ENCODE measurements around the gene TUBGCP2. TPM values are rescaled to one million over a fixed set of nuclear protein-coding genes. Genes with fewer than 3 reads are reported as not detected.

Gene TUBGCP2
- total RNA-seq, 1 experiment from 2014 or later = 93.7 TPM

DNA sequence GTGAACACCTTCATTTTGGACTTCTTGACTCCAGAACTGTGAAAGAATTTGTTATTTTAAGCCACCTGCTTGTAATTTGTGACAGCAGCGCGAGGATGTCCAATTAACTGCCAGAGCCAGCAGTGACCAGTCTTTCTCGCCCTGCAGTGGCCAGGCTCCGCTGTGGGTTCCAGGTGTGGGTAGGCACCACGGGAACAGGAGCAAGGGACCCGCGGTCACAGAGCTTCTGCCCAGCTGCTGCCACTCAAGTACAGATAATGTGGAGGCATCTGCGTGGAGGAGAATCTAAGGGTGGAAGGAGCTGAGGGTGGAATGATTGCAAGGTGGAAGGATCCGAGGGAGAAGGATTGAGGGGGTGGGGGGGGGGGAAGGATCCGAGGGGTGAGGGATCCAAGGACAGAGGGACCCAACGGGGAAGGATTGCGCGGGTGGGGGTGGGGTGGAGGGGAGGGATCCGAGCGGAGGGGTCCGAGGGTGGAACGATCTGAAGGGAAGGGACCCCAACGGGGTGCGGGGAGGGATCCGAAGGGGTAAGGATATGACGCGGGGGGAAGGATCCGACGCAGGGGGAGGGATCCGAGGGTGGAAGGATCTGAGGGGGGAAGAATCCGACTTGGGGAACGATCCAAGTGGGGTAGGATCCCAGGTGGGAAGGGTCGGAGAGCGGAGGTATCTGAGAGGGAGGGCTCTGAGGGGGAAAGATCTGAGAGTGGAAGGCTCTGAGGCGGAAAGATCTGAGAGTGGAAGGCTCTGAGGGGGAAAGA is 24.4 kb upstream of the TUBGCP2 start:
- DNase-seq (ENCODE audit: low read depth, low spot score) (no peak), ATAC-seq (no peak)
- ChIA-PET CTCF (interaction anchor here (0.6 kb wide), 1 partner anchor 240 kb away, joined by 5 read pairs; no protein-coding TSS in a partner anchor), POLR2A (no interaction called here)
- no peaks in the 10 kb centered on the region for H3K9me3 ChIP-seq (ENCODE audit: control insufficient read depth, insufficient read depth, low read depth, low read length)
- no peaks in the 10 kb centered on the region; the same call in 1 of the 2 replicates for H3K4me1 ChIP-seq (ENCODE audit: control insufficient read depth, insufficient read depth, low read length)
- H3K4me3 ChIP-seq (ENCODE audit: low read depth in 2 of 2, low read length in 2 of 2) = no peak overlapping the region
- BruUV-seq (replicated peaks) = no TSS peak
- H3K27ac ChIP-seq (ENCODE audit: low read length) = no peak overlapping the region
- intact Hi-C loops (cut with micrococcal nuclease; ENCODE audit: unreplicated experiment) = no loop called here
- peaks cover 16% of the 10 kb centered on the region for H3K27me3 ChIP-seq (ENCODE audit: control insufficient read depth, insufficient read depth, low read length)
- in situ Hi-C loops (cut with HindIII; ENCODE audit: low pct_unique_long_range_greater_than_20kb, low sequenced_read_pairs) = no loop called here
- no peak for TF ChIP-seq CTCF (IDR thresholded peaks at IDR 0.05)
- TF ChIP-seq POLR2AphosphoS5 (IDR thresholded peaks at IDR 0.05; ENCODE audit: low read depth, low read length) = no peak
- no peak for TF ChIP-seq REST (IDR thresholded peaks at IDR 0.05; ENCODE audit: insufficient read depth in 1 of 2, low read depth in 2 of 2, low read length in 1 of 2)
- TF ChIP-seq TCF7L2 (IDR thresholded peaks at IDR 0.05; ENCODE audit: low read depth, low read length) = no peak
- TF ChIP-seq SIN3A (IDR thresholded peaks at IDR 0.05; ENCODE audit: borderline replicate concordance, insufficient read depth, low read depth, low read length) = no peak
- no peaks in the 10 kb centered on the region for H3K36me3 ChIP-seq (ENCODE audit: control insufficient read depth, insufficient read depth, low read length)

GRCh38 chr10:133329491-133330202 is 21.0 kb upstream of the TUBGCP2 start:
- H3K27ac ChIP-seq (ENCODE audit: low read length) = no peak overlapping the region
- H3K9me3 ChIP-seq (ENCODE audit: control insufficient read depth, insufficient read depth, low read depth, low read length) = no peaks in the 10 kb centered on the region
- DNase-seq (ENCODE audit: low read depth, low spot score) (no peak), ATAC-seq (peak; percentile 87)
- intact Hi-C loops (cut with micrococcal nuclease; ENCODE audit: unreplicated experiment) (no loop called here), in situ Hi-C loops (cut with HindIII; ENCODE audit: low pct_unique_long_range_greater_than_20kb, low sequenced_read_pairs) (no loop called here)
- ChIA-PET CTCF (interaction anchor here (0.6 to 1.3 kb wide), 7 partner anchors 14 to 187 kb away, joined by 3 to 7 read pairs (median 3); partner anchors contain the start of gene MTG1), POLR2A (no interaction called here)
- no peaks in the 10 kb centered on the region for H3K36me3 ChIP-seq (ENCODE audit: control insufficient read depth, insufficient read depth, low read length)
- peak overlapping the region; percentile 12 to 48; a peak in 2 of 4 replicates for H3K4me3 ChIP-seq (ENCODE audit: low read depth in 2 of 2, low read length in 2 of 2)
- TF ChIP-seq CTCF (IDR thresholded peaks at IDR 0.05) = peak; percentile 100
- TF ChIP-seq SIN3A (IDR thresholded peaks at IDR 0.05; ENCODE audit: borderline replicate concordance, insufficient read depth, low read depth, low read length) = no peak
- TF ChIP-seq TCF7L2 (IDR thresholded peaks at IDR 0.05; ENCODE audit: low read depth, low read length) = peak; percentile 47; the same call in 1 of the 2 replicates
- no TSS peak for BruUV-seq (replicated peaks)
- peaks cover 8% of the 10 kb centered on the region for H3K27me3 ChIP-seq (ENCODE audit: control insufficient read depth, insufficient read depth, low read length)
- H3K4me1 ChIP-seq (ENCODE audit: control insufficient read depth, insufficient read depth, low read length) = peaks cover 14% of the 10 kb centered on the region
